Forelimb muscle (tissue), 1 donor: ENCODE measurements around the gene CHIA. TPM values are rescaled to one million over a fixed set of nuclear protein-coding genes. Genes with fewer than 3 reads are reported as not detected.

Experiments
- DNase-seq: peaks from one replicate; pipeline ENCODE4 v3.0.0-alpha.2; 2013; ENCODE audit warnings: low read depth
- polyA plus RNA-seq: library from polyadenylated mRNA; unstranded; fragments of 120-200 nt; gene quantifications from one replicate; pipeline ENCODE4 v1.2.1, GENCODE V29; 2013; ENCODE audit not compliant: insufficient read length

Gene CHIA
- polyA plus RNA-seq, 1 donor: not detected

- no peak for DNase-seq
Measured at GRCh38 chr1:111366256-111366655, 75.6 kb downstream of the CHIA start.

GRCh38 chr1:111369177-111369576 lies 78.5 kb downstream of the CHIA start:
- no peak for DNase-seq

GRCh38 chr1:111369645-111370044 lies 79.0 kb downstream of the CHIA start:
- DNase-seq: no peak

Other genes with a start within 250 kb of the CHIA start
- gene DRAM2, start 150.8 kb upstream of the CHIA start, polyA plus RNA-seq: 36.1 TPM
- 25.8 TPM for gene CEPT1, start 150.6 kb upstream of the CHIA start, polyA plus RNA-seq
- gene DENND2D, start 90.2 kb upstream of the CHIA start, polyA plus RNA-seq: 1.0 TPM
- 0.30 TPM for gene CHI3L2, start 63.1 kb upstream of the CHIA start, polyA plus RNA-seq
- 2.0 TPM for gene OVGP1, start 136.9 kb downstream of the CHIA start, polyA plus RNA-seq
- gene WDR77, start 158.4 kb downstream of the CHIA start, polyA plus RNA-seq: 36.1 TPM
- 280 TPM for gene ATP5PB, start 158.6 kb downstream of the CHIA start, polyA plus RNA-seq
- 5.3 TPM for gene C1orf162, start 183.1 kb downstream of the CHIA start, polyA plus RNA-seq
- gene ADORA3, start 212.8 kb downstream of the CHIA start, polyA plus RNA-seq: 0.40 TPM
- 0.24 TPM for gene TMIGD3, start 212.8 kb downstream of the CHIA start, polyA plus RNA-seq